H1 (cell line): Measurements from ENCODE around the gene DOCK1. TPM values are rescaled to one million over a fixed set of nuclear protein-coding genes. Genes with fewer than 3 reads are reported as not detected.

Source experiments
- CTCF ChIA-PET: fragments of 300-600 bp; sonication (Branson Sonifier 250); formaldehyde crosslinking; loops from one replicate; lab custom pipeline; 2021; ENCODE audit not compliant: partially characterized antibody; lab: Charles Lee
- POLR2A ChIA-PET: fragments of 300-600 bp; sonication (Branson Sonifier 250); formaldehyde crosslinking; loops from one replicate; lab custom pipeline; 2021; ENCODE audit warnings: inconsistent platforms; ENCODE audit not compliant: partially characterized antibody; lab: Charles Lee
- DNase-seq, 2 experiments: peaks; one replicate each; pipeline versions ENCODE4 v3.0.0 to v3.0.0-alpha.2; 2010 to 2022; ENCODE audit warnings: low spot score in 2 of 2, low read depth in 1 of 2, mixed read lengths in 1 of 2
- FAIRE-seq: peaks from 2 replicates; lab custom pipeline; 2011; peaks lifted over from hg19 to GRCh38; lab: Jason Lieb, UNC
- H2AFZ ChIP-seq: 2 replicates; pipeline ENCODE4 v1.8.1; 2012; ENCODE audit warnings: low read length, inconsistent platforms
- H2AK5ac ChIP-seq: 2 replicates; pipeline ENCODE4 v1.6.1; 2013; ENCODE audit warnings: low read depth, low read length
- H2BK120ac ChIP-seq: replicated peaks from 2 replicates; pipeline ENCODE3; 2013; ENCODE audit warnings: low read depth, low read length, inconsistent platforms
- H2BK12ac ChIP-seq: 2 replicates; pipeline ENCODE4 v1.6.1; 2013; ENCODE audit warnings: low read depth, low read length
- H2BK15ac ChIP-seq: 2 replicates; pipeline ENCODE4 v1.6.1; 2013; ENCODE audit warnings: low read length
- H2BK20ac ChIP-seq: 2 replicates; pipeline ENCODE4 v1.6.1; 2013; ENCODE audit warnings: low read length
- H2BK5ac ChIP-seq: 2 replicates; pipeline ENCODE4 v1.6.1; 2013; ENCODE audit warnings: low read depth, low read length
- H3K14ac ChIP-seq: 2 replicates; pipeline ENCODE4 v1.6.1; 2013; ENCODE audit warnings: inconsistent platforms; ENCODE audit not compliant: insufficient read length
- H3K18ac ChIP-seq: 2 replicates; pipeline ENCODE4 v1.6.1; 2013; ENCODE audit warnings: low read length; ENCODE audit errors: extremely low read depth
- H3K23ac ChIP-seq: 2 replicates; pipeline ENCODE4 v1.6.1; 2013; ENCODE audit warnings: inconsistent platforms; ENCODE audit not compliant: insufficient read length
- H3K23me2 ChIP-seq: 2 replicates; pipeline ENCODE4 v1.6.1; 2013; ENCODE audit warnings: low read depth, low read length
- H3K27ac ChIP-seq: 2 replicates; pipeline ENCODE4 v1.6.1; 2011; ENCODE audit warnings: low read depth, low read length, inconsistent platforms
- H3K27me3 ChIP-seq, 4 experiments: replicated peaks in 1 of 4; 1 replicate in 1 of 4; 2 replicates in 3 of 4; pipeline versions ENCODE4 v1.6.1 to v1.8.1; 2011 to 2013; ENCODE audit warnings: low read length in 3 of 4, mild to moderate bottlenecking in 3 of 4, inconsistent platforms in 2 of 4, mixed read lengths in 2 of 4, moderate library complexity in 1 of 4; ENCODE audit not compliant: control insufficient read depth in 3 of 4, insufficient read depth in 3 of 4; ENCODE audit errors: extremely low read depth in 1 of 4
- H3K36me3 ChIP-seq, 4 experiments: 2 replicates each; pipeline versions ENCODE4 v1.6.1 to v1.8.1; 2011 to 2013; ENCODE audit warnings: mild to moderate bottlenecking in 4 of 4, low read length in 3 of 4, moderate library complexity in 2 of 4, control low read depth in 1 of 4, inconsistent platforms in 1 of 4; ENCODE audit not compliant: insufficient read depth in 4 of 4, control insufficient read depth in 2 of 4
- H3K4ac ChIP-seq: replicated peaks from 2 replicates; pipeline ENCODE3; 2013; ENCODE audit warnings: low read length, low read depth, mixed read lengths, inconsistent platforms; ENCODE audit not compliant: insufficient read length
- H3K4me1 ChIP-seq, 4 experiments: replicated peaks in 1 of 4; 1 replicate in 1 of 4; 2 replicates in 3 of 4; pipeline versions ENCODE4 v1.6.1 to v1.8.1; 2011 to 2013; ENCODE audit warnings: low read length in 3 of 4, inconsistent platforms in 2 of 4, mixed read lengths in 1 of 4; ENCODE audit not compliant: insufficient read depth in 4 of 4, control insufficient read depth in 3 of 4
- H3K4me2 ChIP-seq, 2 experiments: 2 replicates each; pipeline versions ENCODE4 v1.6.1 to v1.8.1; 2011 to 2013; ENCODE audit warnings: low read depth in 2 of 2, low read length in 2 of 2, control low read depth in 1 of 2, inconsistent platforms in 1 of 2, mild to moderate bottlenecking in 1 of 2; ENCODE audit not compliant: insufficient read depth in 1 of 2
- H3K4me3 ChIP-seq, 4 experiments: fragments of 200-600, 300-600 bp in 1 of 4; sonication (generic), shearing (Covaris generic), sonication (Bioruptor Twin) in 1 of 4; 2 replicates each; pipeline versions ENCODE4 v1.5.1 to v1.8.1; 2011 to 2016; ENCODE audit warnings: low read length in 4 of 4, low read depth in 3 of 4, control low read depth in 2 of 4, inconsistent platforms in 2 of 4, mild to moderate bottlenecking in 2 of 4, mixed read lengths in 1 of 4, moderate library complexity in 1 of 4; ENCODE audit not compliant: insufficient read depth in 2 of 4; ENCODE audit errors: extremely low read depth in 1 of 4
- H3K56ac ChIP-seq: replicated peaks from 2 replicates; pipeline ENCODE3; 2013; ENCODE audit warnings: low read depth, mild to moderate bottlenecking, mixed read lengths, low read length, inconsistent platforms; ENCODE audit not compliant: insufficient read length
- H3K79me1 ChIP-seq: 2 replicates; pipeline ENCODE4 v1.6.1; 2013; ENCODE audit warnings: low read depth, low read length, control low read depth
- H3K79me2 ChIP-seq, 2 experiments: 2 replicates each; pipeline versions ENCODE4 v1.6.1 to v1.8.1; 2012 to 2013; ENCODE audit warnings: low read length in 2 of 2, mild to moderate bottlenecking in 2 of 2, inconsistent platforms in 1 of 2; ENCODE audit not compliant: insufficient read depth in 2 of 2, control insufficient read depth in 1 of 2
- H3K9ac ChIP-seq, 4 experiments: replicated peaks in 1 of 4; 1 replicate in 1 of 4; 2 replicates in 3 of 4; pipeline versions ENCODE4 v1.6.1 to v1.8.1; 2011 to 2013; ENCODE audit warnings: low read depth in 3 of 4, low read length in 3 of 4, control low read depth in 2 of 4, mild to moderate bottlenecking in 2 of 4, moderate library complexity in 2 of 4, inconsistent platforms in 1 of 4; ENCODE audit errors: extremely low read depth in 1 of 4
- H3K9me3 ChIP-seq, 2 experiments: 2 replicates each; pipeline versions ENCODE4 v1.6.1 to v1.8.1; 2012 to 2013; ENCODE audit warnings: mild to moderate bottlenecking in 2 of 2, moderate library complexity in 2 of 2, control low read depth in 1 of 2, inconsistent platforms in 1 of 2, low read depth in 1 of 2, low read length in 1 of 2, mixed read lengths in 1 of 2; ENCODE audit not compliant: insufficient read depth in 2 of 2
- H4K20me1 ChIP-seq, 2 experiments: replicated peaks in 1 of 2; 2 replicates each; pipeline versions ENCODE3 to v1.8.1; 2011 to 2013; ENCODE audit warnings: inconsistent platforms in 2 of 2, low read length in 2 of 2, mild to moderate bottlenecking in 1 of 2; ENCODE audit not compliant: insufficient read depth in 2 of 2, control insufficient read depth in 1 of 2
- H4K5ac ChIP-seq: 2 replicates; pipeline ENCODE4 v1.6.1; 2013; ENCODE audit warnings: low read length, low read depth, mixed read lengths, inconsistent platforms; ENCODE audit not compliant: insufficient read length
- H4K8ac ChIP-seq: 2 replicates; pipeline ENCODE4 v1.8.0; 2013; ENCODE audit warnings: mild to moderate bottlenecking, moderate library complexity, low read length, inconsistent platforms; ENCODE audit not compliant: insufficient read depth; ENCODE audit errors: extremely low read depth
- H4K91ac ChIP-seq: replicated peaks from 2 replicates; pipeline ENCODE3; 2013; ENCODE audit warnings: low read length, mixed read lengths, inconsistent platforms; ENCODE audit not compliant: insufficient read length
- EGR1 ChIP-seq: IDR thresholded peaks from 2 replicates; pipeline ENCODE4 v1.6.1; 2011; ENCODE audit warnings: low read depth, low read length, borderline replicate concordance
- KDM5A ChIP-seq: fragments of 200-600 bp; IDR thresholded peaks from 2 replicates; pipeline ENCODE4 v1.7.1; 2012; ENCODE audit warnings: mild to moderate bottlenecking, low read length, inconsistent platforms, mixed read lengths
- WGBS, 2 experiments: shearing (Covaris generic) in 1 of 2; methylation state at CpG; one replicate each; pipeline versions ENCODE4 v1.1.6 to v1.1.7; 2013 to 2015; ENCODE audit warnings: low lambda C conversion rate in 2 of 2, mixed read lengths in 2 of 2, inconsistent platforms in 1 of 2, low coverage in 1 of 2, missing lambda C conversion rate in 1 of 2; ENCODE audit not compliant: insufficient replicate concordance in 2 of 2, insufficient coverage in 1 of 2, insufficient read length in 1 of 2; ENCODE audit errors: extremely low coverage in 1 of 2, missing lambda C conversion rate in 1 of 2; 5-methylcytosine and 5-hydroxymethylcytosine counted together
- polyA plus RNA-seq, 7 experiments: library from polyadenylated mRNA; depleted of rRNA in 3 of 7; stranded (reverse) in 5 of 7; unstranded in 2 of 7; fragments of >200 nt in 5 of 7; fragments of 200-250 nt in 2 of 7; gene quantifications; 1 replicate in 5 of 7; 2 replicates in 1 of 7; 4 replicates in 1 of 7; pipeline versions ENCODE4 v1.2.1 to v1.2.3, GENCODE V29; 2011 to 2013; ENCODE audit warnings: missing spikeins in 2 of 7, mixed read lengths in 2 of 7
- total RNA-seq: library from RNA; stranded (reverse); fragmentation: NEBNext Ultra II Directional; extraction: Animal tissue kit (Norgen Biotek cat#: 25700); gene quantifications from 2 replicates; pipeline ENCODE4 v1.2.1, GENCODE V29; 2021

DOCK1 gene
- total and polyA plus RNA-seq, 2 of the 8 experiments (the other 6 are each of a cell fraction or from before 2014, with no cell fraction given), result 11.6 to 53.0 TPM

- no peak overlapping the region for H3K4me2 ChIP-seq
- H3K79me1 ChIP-seq, result no peaks in the 10 kb centered on the region; the same call in 1 of the 2 replicates
- H3K27ac ChIP-seq, result no peak overlapping the region
- H4K91ac ChIP-seq, result no peak overlapping the region
- H3K27me3 ChIP-seq, result no peaks in the 10 kb centered on the region; a peak in 1 of 7 replicates
- H3K23ac ChIP-seq, result no peak overlapping the region
- H3K9ac ChIP-seq, result no peak overlapping the region
- H3K36me3 ChIP-seq, result no peaks in the 10 kb centered on the region
- no peak overlapping the region for H3K18ac ChIP-seq
- H3K56ac ChIP-seq, result no peak overlapping the region
- no peak overlapping the region for H2BK5ac ChIP-seq
- no peak overlapping the region for H2BK120ac ChIP-seq
- peaks cover 8% of the 10 kb centered on the region in 2 experiments; a peak in 3 of 4 replicates for H3K9me3 ChIP-seq
- peaks cover 6% of the 10 kb centered on the region; the same call in 1 of the 2 replicates for H3K23me2 ChIP-seq
- no peak overlapping the region for H3K4ac ChIP-seq
- FAIRE-seq (no peak), DNase-seq (no peak)
- 97% methylated on average over 9 of the region's 9 CpGs; no CpG with 5 or more reads in 1 of the 2 experiments for WGBS, 2 experiments
- no peak overlapping the region for H4K5ac ChIP-seq
- H2AK5ac ChIP-seq, result no peak overlapping the region
- no peak overlapping the region for H2BK15ac ChIP-seq
- no peak overlapping the region for H2BK12ac ChIP-seq
- POLR2A ChIA-PET, result interaction anchor here (1.6 kb wide), 2 partner anchors 12 to 14 kb away, joined by 4 read pairs; partner anchors contain the start of gene DOCK1
- peaks cover 0 to 4% of the 10 kb centered on the region in 2 experiments for H4K20me1 ChIP-seq
- no peak overlapping the region for H3K14ac ChIP-seq
- no peak overlapping the region for H2BK20ac ChIP-seq
- H3K4me1 ChIP-seq, result no peaks in the 10 kb centered on the region; a peak in 1 of 7 replicates
- CTCF ChIA-PET, result interaction anchor here (0.6 to 1.6 kb wide), 3 partner anchors 14 to 1169 kb away, joined by 3 read pairs; no protein-coding TSS in a partner anchor
- no peaks in the 10 kb centered on the region for H3K79me2 ChIP-seq
- no peak overlapping the region for H2AFZ ChIP-seq
- H4K8ac ChIP-seq, result no peak overlapping the region
- no peak overlapping the region for H3K4me3 ChIP-seq
- TF ChIP-seq KDM5A, result no peak
- no peak for TF ChIP-seq EGR1
These were observed 12.0 kb upstream of the DOCK1 start for GRCh38 chr10:126893206-126893605.
